Hematopoietic multipotent progenitor cell treated with erythropoietin and hydrocortisone succinate and interleukin-3 and kit ligand, for 8 days (in vitro differentiated cells): ENCODE measurements around the gene HKDC1.
"Not testable (repeated sequence)": the region's sequence is repeated elsewhere in the genome, so short reads cannot be mapped to it uniquely, and the experiment has no call there.

Experiments used
- DNase-seq: peaks from one replicate; pipeline ENCODE4 v3.0.0-alpha.2; 2015

HKDC1 gene

DNA sequence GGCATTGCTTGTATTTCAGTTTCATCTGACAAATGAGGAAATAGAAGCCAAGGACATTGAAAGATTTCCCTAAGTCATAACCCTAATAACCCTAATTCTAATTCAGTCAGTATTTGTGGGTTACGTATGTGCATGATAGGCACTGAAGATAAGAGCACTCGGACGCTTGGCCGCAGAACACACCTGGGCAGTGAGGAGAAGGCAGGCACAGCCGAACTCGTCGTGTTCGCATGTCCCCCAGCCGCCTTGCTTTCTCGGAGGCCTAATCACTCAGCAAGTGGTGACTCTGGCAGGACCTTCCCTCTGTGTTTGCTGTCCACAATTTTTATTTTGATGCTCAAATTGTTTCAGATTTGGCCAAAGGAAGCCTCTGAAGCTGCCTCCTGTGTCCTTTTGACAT, 23.7 kb downstream of the HKDC1 start:
- DNase-seq: no peak

DNA sequence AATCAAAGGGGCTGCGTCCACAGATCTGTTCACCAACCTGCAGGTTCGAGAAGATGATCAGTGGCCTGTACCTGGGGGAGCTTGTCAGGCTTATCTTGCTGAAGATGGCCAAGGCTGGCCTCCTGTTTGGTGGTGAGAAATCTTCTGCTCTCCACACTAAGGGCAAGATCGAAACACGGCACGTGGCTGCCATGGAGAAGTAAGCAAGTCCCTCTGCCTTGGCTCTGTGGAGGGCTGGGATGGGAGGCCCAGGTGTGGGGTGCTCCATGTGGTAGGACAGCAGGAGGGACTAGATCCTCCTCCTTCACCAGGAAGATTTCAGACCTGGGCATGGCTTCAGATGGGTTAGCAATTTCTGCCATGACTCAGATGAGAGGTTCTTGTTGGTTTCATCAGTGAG, 25.9 kb downstream of the HKDC1 start:
- DNase-seq: no peak

DNA sequence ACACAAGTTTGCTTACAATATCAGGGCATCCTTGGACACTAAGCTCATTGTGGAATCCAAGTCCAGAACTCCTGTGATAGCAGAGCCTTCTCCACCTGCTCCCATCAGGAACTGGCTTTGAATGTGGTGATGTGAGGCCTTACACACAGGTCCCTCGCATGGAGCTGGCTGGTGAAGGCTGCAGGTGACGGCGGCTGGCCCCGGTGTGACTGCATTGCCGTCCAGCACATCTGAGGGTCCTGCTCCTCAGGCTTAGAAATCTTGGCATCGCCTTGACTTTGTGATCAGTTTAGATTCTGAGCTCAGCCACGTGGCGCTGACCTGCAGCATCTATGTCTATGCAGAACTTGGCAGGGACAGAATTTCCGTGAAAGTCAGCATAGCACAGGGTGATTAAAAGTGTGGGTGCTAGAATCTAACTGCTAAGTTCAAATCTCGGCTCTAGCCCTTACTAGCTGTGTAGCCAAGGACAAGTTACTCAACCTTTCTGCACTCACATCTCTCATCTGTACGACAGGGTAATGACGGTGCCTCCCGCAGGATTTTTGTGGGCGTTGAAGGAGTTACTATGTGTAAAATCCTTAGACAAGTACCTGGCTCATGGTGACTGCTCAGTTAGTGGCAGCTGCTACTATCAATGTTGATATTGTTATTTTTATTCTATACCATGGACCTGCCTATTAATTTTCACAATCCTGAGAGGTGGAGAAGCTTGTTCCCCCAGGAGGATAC, 26.6 kb downstream of the HKDC1 start:
- no peak for DNase-seq

DNA sequence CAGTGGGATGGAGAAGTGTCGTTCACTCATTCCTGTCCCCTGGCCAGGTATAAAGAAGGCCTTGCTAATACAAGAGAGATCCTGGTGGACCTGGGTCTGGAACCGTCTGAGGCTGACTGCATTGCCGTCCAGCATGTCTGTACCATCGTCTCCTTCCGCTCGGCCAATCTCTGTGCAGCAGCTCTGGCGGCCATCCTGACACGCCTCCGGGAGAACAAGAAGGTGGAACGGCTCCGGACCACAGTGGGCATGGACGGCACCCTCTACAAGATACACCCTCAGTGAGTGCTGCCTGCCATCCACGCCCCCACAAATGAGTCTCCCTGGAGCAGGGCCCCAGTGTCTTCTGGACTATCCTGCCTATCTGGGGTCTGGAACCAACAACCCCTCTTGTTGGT, 27.2 kb downstream of the HKDC1 start:
- DNase-seq: no peak

DNA sequence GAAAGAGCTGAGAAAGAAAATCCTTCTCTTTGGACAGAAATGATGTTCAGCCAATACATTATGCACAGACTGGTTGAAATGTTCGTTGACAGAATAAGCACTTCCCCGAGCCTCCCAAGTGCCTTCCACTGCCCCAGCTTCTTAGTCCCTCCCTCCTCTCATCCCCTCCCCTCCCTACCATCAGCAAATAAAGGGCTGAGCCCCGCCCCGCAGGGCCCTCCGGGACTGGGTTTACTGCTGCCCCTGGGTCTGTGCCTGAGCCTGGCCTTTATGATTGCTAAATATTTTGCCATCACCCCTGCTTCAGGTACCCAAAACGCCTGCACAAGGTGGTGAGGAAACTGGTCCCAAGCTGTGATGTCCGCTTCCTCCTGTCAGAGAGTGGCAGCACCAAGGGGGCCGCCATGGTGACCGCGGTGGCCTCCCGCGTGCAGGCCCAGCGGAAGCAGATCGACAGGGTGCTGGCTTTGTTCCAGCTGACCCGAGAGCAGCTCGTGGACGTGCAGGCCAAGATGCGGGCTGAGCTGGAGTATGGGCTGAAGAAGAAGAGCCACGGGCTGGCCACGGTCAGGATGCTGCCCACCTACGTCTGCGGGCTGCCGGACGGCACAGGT, 28.1 kb downstream of the HKDC1 start:
- no peak for DNase-seq

DNA sequence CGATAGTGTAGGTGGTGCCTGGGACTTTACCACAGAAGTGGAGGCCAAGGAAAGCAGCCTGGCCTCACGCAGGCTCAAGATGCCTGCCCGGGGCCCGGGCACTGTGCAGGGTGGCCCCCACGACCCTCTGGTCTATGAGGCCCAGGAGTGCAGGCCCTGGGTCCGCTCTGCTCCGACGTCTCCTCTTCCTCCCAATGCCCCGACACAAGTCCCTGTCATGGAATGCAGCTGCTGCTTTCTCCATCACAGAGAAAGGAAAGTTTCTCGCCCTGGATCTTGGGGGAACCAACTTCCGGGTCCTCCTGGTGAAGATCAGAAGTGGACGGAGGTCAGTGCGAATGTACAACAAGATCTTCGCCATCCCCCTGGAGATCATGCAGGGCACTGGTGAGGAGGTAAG, 29.9 kb downstream of the HKDC1 start:
- DNase-seq: no peak

DNA sequence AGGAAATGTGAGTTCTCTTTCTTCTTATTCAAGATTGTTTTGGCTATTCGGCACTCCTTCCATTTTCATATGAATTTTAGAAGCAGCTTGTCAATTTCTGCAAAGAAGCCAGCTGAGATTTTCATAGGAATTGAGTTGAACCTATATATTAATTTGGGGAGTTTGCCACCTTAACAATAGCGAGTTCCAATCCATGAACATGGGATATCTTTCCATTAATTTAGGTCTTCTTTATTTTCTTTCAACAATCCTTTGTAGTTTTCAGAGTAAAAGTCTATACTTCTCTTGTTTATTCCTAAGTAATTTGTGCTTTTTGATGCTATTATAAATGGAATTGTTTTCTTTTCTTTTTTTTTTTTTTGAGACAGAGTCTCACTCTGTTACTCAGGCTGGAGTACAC, 31.3 kb downstream of the HKDC1 start:
- DNase-seq: not testable (repeated sequence)

DNA sequence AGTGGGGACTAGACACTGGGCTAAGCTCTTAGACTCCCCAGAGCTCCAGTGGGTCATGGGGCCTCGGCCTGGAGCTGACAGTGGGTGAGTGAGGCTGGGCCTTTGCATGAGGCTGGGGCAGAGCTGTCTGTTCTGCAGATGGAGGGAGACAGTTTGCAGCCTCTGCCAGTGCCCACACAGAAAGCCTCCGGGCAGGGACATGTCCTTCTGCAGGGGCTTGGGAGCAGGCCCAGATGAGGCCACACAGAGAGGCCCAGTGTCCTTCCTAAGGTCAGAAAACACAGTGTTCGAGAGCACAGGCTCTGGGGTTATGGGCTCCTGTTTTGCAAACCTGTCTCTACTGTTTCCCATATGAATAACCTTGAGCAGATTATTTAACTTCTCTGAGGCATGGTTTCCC, 33.0 kb downstream of the HKDC1 start:
- DNase-seq: no peak

DNA sequence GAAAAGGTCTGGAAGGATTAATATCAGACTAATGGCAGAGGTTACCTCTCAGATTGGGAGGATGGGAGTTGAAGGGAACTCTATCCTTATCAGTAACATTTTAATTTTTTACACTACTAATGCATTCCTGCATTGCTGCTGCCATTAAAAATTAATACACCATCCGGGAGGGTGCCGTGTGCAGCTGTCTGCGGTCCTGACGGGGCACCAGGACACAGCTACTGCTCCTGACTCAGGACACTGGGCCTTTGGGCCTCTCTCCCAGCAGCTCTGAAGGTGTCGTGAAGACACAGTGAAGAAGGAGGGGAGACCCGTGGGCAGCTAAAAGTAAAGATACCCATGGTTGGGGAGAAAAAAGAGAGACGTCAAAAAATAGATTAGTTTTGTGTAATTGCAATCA, 34.7 kb downstream of the HKDC1 start:
- DNase-seq: no peak

DNA sequence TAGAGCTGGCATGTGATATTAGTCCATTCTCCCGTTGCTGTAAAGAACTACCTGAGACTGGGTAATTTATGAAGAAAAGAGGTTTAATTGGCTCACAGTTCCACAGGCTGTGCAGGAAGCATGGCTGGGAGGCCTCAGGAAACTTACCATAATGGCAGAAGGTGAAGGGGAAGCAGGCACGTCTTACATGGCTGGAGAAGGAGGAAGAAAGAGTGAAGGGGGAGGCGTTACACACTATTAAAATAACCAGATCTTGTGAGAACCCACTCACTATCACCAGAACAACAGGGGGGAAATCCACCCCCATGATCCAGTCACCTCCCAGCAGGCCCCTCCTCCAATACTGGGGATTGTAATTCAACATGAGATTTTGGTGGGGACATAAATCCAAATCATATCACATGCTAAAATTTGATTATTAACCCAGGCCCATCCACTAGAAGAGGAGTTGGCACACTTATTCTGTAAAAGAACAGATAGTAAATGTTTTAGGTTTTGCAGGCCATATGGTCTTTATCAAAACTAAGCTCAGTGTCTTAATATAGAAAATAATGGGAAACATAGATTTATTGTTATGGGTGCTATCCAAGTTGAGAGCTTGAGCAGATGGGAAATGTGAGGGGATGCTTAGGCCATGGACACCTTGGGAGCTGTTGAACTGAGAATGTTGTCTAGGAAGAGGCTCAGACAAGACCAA, 39.6 kb downstream of the HKDC1 start:
- DNase-seq: no peak

DNA sequence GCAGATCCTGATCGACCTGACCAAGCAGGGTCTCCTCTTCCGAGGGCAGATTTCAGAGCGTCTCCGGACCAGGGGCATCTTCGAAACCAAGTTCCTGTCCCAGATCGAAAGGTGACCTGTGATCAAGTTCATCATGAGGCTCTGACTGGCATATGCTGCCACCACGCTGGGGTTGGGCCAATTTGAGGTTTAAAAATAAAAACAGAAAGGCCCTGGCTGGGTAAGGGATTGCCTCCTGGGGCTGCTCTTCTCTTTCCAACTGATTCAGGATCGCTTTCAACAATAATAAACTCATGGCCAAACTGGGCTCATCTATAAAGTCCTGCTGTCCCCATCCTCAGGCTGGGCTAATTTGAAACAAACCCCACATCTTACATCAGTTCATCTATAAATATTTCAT, 41.1 kb downstream of the HKDC1 start:
- DNase-seq: no peak

DNA sequence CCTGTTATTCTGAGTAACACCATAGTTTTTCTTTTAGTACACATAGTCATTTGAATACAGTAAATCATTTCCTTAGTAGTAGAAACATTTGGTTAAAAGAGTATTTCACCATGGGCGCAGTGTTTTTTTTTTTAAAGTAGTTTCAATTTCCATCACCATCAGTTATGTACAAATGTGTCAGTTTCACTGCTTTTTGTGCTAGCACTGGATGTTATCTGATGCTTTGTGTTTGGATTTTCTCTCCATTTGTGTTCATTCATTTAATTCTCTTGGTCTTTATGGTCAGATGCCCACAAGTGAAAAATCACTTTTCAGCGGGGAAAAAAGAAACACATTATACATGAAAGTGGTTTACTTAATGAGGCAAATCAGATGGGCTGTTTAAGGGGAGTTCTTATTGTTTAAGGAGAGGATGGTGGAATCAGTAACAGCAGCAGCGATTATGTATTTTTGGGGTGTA, 42.2 kb downstream of the HKDC1 start:
- no peak for DNase-seq

DNA sequence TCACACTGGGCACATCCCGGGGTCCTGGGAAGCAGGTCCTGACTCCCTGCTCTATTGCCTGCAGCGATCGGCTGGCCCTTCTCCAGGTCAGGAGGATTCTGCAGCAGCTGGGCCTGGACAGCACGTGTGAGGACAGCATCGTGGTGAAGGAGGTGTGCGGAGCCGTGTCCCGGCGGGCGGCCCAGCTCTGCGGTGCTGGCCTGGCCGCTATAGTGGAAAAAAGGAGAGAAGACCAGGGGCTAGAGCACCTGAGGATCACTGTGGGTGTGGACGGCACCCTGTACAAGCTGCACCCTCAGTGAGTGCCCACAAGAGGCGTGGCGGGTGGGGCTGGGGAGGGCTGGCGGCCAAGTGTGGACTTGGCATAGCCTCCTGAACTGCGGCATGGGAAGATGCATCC, 45.4 kb downstream of the HKDC1 start:
- DNase-seq: no peak

DNA sequence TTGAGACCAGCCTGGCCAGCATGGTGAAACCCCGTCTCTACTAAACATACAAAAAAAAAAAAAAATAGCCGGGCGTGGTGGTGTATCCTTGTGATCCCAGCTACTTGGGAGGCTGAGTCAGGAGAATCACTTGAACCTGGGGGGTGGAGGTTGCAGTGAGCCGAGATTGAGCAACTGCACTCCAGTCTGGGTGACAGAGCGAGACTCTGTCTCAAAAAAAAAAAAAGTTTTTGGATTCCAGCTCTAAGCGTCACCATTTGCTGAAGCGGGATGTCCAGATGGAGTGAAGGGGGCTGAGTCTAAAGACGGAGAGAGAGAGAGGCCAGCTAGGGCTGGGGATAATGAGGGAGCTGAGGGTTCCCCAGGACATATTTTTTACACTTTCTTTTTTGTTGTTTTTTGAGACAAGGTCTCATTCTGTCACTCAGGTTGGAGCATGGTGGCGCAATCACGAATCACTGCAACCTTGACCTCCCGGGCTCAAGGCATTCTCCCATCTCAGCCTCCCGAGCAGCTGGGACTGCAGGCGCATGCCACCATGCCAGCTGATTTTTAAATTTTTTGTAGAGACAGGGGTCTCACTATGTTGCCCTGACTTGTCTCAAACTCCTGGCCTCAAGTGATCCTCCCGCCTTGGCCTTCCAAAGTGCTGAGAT, 48.8 kb downstream of the HKDC1 start:
- DNase-seq: no peak

DNA sequence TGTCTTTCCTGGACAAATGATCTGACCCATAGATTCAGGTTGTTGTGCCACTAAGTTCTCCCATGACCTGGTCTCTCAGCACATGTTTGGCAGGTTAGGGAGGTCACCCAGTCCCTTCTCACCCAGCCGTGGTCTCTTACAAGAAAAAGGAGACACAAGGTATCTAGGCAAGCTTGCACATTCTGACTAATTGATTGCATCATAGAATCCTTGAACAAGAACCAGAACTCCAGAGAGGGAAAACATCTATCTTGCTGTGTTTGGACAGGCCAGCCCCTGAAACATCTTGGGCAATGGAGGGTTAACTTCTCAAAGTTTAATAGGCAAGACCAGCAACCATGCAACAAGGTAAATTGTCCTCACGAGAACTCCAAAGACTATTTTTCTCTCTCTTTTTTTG, 49.6 kb downstream of the HKDC1 start:
- no peak for DNase-seq

DNA sequence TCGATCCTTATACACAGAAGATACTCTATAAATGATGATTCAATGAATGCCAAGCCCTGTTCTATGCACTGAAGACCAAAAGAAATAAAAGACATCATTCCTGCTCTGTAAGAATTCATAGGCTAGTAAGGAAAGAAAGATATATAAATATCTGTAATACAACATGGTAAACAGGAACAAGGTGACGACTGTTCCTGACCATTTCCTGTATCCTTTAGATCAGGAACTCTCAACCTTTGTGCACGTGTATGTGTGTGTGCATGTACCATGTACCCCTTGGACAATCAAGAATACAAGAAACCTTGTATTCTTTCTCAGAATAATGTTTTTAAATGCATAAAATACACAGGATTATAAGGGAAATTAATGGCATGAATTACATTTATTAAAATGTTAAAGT, 50.9 kb downstream of the HKDC1 start:
- no peak for DNase-seq

DNA sequence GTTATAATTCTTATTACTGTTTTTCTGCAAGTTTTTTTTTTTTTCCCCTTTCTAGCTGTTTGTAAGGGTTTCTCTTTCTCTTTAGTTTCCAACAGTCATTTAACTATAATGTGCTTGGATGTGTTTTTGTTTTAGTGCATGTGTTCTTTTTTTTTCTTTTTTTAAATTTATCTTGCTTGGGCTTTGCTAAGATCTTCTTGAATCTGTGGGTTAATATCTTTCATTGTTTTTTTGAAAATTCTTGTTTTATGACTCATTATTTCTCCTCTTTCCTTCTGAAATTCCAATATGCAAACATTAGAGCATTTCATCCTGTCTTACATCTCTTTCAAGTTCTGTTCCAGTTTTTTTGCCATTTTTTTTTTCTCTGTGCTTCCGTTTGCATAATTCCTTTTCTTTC, 52.5 kb downstream of the HKDC1 start:
- DNase-seq: no peak

DNA sequence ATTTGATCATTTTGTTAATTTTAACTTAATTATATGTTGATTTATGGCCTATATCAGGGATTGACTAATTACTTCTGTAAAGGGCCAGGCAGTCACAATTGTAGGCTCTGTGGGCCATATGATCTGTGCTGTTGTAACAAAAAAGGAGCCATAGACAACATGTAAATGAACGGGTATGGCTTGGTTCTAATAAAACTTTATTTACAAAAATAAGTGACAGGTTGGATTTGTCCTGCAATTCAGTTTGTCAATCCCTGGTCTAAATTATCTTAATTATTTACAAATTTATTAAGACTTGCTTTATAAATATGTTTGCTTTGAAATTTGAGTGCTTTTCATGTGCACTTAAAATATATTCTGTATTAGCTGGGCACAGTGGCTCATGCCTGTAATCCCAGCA, 55.3 kb downstream of the HKDC1 start:
- no peak for DNase-seq

DNA sequence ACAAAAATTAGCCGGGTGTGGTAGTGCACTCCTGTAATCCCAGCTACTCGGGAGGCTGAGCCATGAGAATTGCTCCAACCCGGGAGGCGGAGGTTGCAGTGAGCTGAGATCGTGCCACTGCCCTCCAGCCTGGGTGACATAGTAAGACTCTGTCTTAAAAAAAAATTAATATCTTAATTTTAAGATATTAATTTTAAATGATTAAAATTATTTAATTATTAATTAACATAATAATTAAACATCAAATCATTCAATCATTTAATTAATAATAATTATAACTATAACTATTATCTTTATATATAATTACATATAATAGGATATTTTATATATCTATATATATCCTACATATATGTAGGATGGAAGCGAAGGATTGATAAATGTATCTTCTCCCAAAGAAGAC, 56.4 kb downstream of the HKDC1 start:
- no peak for DNase-seq

DNA sequence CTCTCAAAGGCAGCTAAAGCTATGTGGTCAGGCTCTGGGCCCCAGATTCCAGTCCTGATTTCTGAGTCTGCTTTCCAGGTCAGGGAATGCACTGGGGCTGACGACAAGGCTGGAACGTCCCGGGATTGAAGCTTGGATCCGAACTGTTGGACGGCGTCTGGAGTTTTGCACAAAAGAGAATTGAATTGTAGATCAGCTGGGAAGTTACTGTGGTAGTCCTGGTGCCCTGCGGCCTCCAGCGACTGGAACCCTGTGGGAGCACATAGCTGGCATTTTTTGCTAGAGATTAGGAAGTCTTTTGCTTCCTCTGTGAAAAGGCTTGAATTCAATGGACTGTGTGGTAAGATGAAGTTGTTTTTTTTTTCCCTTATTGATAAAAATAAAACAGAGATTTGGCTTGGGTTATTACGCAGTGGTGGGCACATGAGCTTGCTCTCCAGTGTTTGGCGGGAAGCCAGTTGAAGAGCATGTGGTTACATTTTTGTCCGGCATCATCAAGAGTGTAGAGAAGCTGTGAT, 58.4 kb downstream of the HKDC1 start, which contains the start of gene HK1:
Gene HK1, plus strand, starts transcription at position 51 of the 518 bp plus-strand sequence.
- no peak for DNase-seq

DNA sequence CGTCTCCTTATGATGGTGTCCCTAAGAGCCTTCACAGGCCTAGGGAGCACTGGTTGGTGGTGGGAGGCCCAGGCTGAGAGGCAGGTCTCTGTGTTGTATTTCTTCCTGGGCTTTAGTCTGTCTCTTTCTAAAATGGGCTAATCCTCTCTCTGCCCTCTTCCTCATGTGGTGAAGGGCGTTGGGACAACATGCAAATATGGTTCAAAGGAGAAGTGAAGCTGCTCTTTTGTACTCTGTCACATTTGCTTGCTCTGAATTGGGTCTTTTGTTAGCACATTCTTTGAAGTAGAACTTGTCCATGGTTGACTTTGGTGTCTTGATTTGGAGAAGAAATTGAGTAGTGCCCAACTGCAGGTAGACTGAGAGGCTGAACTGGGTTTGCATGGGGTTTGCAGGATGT, 59.0 kb downstream of the HKDC1 start:
- DNase-seq: no peak

DNA sequence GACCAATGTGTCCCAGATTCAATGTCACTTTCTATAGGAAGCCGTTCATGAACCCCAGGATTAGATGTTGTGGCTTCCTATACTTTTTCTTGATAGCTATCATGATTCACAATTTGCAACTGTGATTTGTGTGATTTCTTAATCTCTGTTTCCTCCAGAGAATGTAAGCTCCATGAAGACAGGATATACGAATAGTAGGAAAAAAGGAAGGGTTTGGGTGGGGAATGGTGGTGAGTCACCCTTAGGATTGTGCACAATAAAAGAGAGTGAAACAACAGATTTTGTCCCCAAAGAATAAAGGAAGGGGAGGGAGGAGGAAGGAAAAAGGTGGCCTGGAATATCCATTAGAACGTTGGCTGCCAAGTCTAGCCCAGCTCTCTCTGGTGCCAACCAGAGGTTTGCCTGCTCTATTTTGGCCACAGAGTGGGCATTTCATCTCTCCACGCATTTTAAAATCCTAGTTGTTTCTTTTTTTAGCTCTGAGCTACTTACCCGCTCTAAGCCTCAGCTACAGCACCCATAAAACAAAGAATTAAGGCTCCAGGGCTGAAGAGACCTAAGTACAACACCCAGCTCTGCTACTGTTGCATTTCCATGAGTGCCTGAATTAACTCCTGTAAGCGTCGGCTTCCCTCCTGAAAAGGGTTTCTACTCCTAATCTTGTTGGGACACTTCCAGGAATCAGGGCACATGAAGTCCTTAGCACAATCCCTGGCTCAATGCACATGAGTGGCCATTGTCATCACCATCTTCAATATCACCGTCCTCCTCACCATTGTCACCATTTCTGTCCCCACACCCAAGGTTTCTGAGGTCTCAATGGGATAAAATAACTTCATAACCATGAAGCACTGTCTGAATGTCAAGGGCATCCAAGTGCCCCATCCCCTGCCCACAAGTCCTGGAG, 61.6 kb downstream of the HKDC1 start:
- DNase-seq: no peak
